AG10803 (cell line): ENCODE results near the gene AOPEP.

Source experiments
- DNase-seq: peaks from one replicate; pipeline ENCODE4 v3.0.0; 2010; ENCODE audit warnings: low read depth
- H3K4me3 ChIP-seq: 2 replicates; pipeline ENCODE4 v1.5.1; 2011; ENCODE audit warnings: mild to moderate bottlenecking, low read length, control low read depth
- TF ChIP-seq, protein P1 (sequence below): conservative IDR thresholded peaks from 2 replicates; pipeline ENCODE4 v1.5.1; 2011; ENCODE audit warnings: mild to moderate bottlenecking, low read length, control low read depth, inconsistent platforms

Gene AOPEP

DNA sequence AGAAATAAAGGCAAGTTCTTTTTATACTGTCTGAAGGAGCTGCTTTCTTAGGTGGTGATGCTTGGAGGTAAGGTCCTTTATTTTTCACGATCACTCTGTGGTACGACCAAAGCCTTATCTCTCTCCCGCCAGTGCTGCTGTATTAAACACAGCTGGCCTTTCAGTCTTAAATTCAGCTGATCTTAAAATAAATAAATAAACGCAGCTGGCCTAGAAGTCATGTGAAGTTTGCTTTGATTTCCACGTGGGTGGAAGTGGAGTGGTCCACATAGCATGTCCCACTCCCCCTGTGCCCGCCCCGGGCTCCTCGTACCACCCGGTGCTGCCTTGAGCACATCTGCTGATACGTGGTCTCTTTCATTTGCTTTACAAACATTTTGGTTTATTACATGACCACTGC is 330.6 kb downstream of the AOPEP start:
- H3K4me3 ChIP-seq: no peak overlapping the region
- TF ChIP-seq, protein P1, sequence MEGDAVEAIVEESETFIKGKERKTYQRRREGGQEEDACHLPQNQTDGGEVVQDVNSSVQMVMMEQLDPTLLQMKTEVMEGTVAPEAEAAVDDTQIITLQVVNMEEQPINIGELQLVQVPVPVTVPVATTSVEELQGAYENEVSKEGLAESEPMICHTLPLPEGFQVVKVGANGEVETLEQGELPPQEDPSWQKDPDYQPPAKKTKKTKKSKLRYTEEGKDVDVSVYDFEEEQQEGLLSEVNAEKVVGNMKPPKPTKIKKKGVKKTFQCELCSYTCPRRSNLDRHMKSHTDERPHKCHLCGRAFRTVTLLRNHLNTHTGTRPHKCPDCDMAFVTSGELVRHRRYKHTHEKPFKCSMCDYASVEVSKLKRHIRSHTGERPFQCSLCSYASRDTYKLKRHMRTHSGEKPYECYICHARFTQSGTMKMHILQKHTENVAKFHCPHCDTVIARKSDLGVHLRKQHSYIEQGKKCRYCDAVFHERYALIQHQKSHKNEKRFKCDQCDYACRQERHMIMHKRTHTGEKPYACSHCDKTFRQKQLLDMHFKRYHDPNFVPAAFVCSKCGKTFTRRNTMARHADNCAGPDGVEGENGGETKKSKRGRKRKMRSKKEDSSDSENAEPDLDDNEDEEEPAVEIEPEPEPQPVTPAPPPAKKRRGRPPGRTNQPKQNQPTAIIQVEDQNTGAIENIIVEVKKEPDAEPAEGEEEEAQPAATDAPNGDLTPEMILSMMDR: no peak
- DNase-seq: no peak

DNA sequence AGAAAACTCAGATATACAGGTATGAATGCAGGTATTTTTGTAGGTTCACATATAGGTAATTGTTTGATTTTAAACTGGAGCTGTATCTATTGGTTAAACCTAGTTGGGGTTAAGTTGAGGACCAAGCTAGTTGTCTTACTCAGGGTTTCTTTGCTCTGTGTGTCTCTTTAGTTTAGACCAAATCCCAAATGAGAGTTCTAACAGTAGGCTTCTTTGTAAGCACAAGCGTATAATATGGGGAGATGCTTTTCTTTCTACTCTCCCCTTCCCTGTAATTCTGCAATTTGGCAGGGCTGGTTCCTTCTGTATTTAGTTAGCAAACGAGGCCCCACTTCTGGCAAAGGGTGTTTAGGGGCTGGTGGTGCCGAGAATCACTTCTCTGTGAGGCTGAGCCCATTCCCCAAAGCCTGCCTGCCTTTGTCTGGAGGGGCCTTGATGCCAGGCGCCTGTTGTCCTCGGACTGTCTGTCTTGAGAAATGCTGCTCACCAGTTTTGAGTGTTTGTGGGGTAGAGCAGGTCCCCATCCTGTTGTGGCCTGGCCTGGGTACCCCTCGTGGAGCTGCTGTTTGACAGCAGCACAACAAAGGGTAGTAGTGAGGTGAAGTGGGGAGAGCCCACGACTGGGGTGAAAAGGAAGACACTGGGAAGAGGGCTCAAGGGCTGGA is 331.8 kb downstream of the AOPEP start:
- H3K4me3 ChIP-seq: no peak overlapping the region
- no peak for DNase-seq
- TF ChIP-seq, protein P1: no peak

DNA sequence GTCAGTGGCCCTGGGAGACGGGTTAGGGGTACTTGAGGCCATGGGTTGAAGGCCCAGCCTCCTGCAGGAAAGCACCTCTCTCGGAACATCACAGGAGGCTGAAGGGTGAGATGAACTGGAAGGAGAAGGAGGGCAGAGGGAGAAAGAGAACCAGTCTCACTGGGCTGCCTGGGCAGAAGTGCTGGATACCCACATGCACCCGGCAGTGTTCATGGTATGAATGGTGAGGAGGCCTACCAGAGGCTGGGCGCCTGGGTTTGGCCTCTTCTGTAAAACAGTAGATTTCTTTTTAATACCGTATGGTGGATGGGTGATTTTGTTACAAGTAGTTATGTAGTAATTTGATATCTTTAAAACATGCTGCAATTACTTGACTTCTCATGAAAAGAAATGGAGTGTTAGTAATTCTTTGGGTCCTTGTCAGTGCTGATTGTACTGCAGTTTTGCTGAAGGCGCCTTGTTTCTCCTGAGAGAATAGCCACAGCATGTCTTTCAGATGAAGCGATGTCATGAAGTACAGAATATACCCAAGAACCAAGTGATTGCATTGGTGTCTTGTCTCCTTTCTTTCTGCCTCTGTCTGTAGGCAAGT is 332.4 kb downstream of the AOPEP start:
- DNase-seq: no peak
- no peak overlapping the region for H3K4me3 ChIP-seq
- TF ChIP-seq, protein P1: no peak

DNA sequence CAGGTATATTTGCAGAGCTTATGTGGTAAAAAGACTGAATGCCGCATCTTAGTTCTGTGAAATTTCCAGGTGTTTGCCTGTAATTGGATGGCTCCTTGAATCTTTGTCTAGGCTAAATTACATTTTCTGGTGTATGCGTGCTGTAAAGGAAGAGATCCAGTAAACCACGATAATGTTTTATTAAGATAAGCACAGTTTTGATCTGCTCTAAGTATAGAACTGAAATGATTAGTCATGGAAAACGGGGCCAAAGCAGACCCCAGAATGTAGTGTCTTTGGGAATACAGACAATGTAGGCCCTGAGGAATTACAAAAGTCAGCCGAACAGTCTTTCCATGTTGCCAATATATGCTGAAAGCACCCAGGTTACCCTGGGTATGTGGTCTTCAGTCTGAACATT is 333.7 kb downstream of the AOPEP start:
- TF ChIP-seq, protein P1: no peak
- no peak overlapping the region for H3K4me3 ChIP-seq
- DNase-seq: no peak

DNA sequence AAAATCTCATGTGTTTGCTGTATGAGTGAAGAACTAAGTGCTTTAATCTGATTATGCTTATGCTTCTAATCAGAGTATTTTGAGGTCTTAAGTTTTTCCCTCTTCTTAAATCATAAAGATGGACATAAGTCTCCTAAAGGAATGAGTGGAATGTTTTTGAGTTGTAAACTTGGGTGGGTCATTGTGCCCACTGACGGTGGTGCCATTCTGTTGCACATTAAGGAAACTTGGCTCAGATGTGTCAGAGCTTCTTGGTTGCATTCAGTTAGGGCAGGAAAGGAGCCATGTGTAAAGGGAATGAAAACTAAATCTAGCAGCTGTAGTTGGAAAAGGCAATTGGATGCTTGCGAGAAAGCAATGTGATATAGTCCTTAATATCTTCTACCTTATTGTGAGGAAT is 334.4 kb downstream of the AOPEP start:
- DNase-seq: no peak
- no peak overlapping the region for H3K4me3 ChIP-seq
- TF ChIP-seq, protein P1: no peak

DNA sequence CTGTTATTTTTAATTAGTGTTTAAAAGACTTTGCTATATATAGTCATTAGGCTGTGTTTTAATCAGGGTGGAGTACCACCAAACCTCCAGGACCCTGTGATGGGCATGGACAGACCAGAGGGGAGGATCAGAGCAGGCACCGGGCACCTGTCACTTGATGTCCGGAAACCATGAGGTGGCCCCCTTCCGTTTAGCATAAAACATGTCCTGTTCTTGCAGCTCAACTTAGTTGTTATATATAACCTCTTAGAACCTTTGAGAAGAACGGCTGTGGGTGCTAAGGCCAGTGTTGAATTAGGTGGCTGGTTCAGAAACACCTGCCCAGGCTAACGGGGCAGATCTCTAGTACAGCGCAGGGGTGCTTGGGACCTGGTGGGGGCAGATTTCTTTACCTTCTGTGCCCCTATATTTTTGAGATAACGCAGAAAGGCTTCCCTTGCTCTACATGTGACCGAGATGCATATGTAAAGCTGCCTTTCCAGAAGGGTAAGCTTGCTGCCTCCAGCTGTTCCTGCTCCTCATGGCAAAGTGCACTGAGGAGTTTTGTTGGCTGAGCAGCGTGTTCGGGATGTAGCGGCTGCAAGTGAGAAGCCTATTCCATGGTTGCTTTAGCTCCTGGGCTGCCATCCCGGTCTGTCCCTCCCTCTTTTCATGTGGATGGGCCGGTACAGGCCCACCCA is 335.6 kb downstream of the AOPEP start:
- TF ChIP-seq, protein P1: no peak
- no peak overlapping the region for H3K4me3 ChIP-seq
- no peak for DNase-seq
